Measurements from ENCODE around the gene CCNL2.

CCNL2 gene

DNA sequence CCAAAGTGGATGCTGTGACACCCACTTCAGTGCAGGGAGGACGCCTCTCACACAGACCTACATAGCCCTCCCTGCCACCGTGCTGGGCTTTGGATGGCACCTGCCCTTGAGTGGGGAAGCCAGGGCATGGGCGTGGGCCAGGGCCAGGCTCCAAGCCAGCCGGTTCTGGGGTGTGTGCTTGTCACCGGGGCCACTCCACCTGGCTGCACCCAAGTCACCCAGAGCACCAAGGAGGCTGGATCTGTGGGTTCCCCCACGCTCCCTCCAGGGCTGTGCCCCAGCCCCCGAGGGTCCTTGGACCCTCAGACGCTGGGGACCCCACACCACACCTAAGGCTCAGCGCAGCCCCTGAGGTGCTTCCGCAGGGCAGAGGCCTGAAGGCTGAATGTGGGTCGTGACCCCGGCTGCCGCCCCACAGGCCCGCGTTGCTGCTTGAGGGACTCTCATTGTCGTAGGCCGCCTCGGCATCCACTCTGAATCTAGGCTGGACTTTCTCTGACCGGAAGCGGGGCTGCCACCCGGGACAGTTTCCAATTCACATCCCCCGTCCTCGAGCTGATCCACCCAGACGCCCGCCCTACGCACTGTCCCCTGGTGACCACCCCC, 42.2 kb downstream of the CCNL2 start:
- no peak for DNase-seq (ENCODE audit: low read depth in 2 of 2)

DNA sequence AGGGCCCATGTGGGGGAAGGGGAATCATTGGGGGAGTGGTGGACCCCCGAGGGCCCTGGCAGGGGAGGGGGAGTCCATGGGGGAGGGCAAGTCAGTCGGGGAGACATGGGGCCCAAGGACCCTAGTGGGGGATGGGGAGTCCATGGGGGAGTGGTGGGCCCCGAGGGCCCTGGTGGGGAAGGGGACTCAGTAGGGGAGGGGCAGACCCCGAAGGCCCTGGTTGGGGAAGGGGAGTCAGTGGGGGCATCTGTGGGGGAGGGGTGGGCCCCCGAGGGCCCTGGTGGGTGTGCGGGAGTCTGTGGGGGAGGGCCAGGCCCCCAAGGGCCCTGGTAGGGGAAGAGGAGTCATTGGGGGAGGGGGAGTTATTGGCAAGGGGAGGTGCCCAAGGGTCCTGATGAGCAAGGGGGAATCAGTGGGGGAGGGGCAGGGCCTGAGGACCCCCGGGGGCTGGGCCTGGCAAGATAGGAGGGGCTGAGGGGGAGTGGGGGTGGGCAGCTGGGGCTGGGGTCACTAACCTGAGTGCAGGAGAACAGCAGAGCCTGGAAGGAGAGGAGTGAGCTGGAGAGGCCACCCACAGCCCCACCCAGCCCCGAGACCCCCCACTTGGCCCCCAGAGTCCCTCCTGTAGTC, 42.9 kb downstream of the CCNL2 start:
- DNase-seq (ENCODE audit: low read depth in 2 of 2), result no peak

DNA sequence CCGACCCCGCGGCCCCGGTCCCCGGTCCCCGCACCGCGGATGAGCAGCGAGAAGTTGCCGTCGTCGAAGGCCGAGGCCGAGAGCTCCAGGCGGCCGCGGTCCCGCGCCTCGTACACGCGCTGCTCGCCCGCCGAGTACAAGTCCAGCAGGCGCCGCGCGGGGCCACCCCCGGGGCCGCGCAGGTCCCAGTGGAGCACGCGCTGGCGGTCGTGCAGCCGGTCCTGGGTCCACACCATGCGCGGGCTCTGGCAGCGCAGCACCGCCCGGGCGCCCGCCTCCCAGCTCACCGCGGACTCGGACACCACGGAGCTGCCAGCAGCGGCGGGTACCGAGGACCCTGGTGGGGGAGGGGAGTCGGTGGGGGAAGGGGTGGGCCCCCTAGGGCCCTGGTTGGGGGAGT, 43.7 kb downstream of the CCNL2 start:
- DNase-seq (ENCODE audit: low read depth in 2 of 2), result no peak

DNA sequence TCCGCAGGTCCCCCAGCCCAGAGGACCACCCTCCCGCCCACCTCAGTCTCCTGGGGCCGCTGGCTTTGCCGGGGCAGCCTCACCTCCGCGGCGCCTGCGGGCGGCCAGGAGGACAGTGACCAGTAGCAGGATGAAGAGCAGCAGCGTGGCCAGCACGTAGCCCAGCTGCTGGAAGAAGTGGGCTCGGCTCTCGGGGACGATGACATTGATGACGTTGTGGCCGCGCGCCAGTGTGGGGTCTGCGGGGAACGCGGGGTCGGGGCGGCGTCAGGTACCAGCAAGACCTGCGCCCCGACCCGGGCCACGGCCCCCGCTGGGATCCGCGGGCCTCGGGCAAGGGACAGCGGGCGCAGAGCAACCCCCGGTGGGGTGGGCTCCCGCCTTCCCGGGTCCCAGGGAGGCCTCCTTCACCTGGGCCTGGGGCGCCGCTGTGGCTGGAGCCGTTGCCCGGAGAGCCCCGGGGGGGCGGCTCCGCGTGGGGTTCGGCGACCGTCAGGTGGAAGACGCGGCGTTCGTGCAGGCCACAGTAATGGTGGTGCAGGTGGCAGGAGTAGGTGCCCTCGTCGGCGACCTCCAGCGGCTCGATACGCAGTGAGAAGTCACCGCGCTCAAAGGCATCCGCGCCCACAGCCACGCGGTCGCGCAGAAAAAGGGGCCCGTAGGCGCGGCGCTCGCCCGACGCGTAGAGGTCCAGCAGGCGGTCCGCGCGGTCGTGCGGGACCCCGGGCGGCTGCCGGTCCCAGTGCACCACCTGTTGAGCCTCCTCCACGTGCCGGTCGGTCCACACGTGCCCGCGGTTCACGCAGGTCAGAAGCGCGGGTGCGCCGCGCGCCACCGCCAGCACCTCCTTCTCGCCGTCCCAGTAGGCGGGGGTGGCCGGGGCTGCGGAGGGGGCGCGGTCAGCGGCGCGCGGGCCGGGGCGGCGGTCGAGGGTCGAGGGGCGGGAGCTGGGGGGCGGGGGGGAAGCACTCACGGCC, 44.6 kb downstream of the CCNL2 start:
- DNase-seq (ENCODE audit: low read depth in 2 of 2), result no peak

DNA sequence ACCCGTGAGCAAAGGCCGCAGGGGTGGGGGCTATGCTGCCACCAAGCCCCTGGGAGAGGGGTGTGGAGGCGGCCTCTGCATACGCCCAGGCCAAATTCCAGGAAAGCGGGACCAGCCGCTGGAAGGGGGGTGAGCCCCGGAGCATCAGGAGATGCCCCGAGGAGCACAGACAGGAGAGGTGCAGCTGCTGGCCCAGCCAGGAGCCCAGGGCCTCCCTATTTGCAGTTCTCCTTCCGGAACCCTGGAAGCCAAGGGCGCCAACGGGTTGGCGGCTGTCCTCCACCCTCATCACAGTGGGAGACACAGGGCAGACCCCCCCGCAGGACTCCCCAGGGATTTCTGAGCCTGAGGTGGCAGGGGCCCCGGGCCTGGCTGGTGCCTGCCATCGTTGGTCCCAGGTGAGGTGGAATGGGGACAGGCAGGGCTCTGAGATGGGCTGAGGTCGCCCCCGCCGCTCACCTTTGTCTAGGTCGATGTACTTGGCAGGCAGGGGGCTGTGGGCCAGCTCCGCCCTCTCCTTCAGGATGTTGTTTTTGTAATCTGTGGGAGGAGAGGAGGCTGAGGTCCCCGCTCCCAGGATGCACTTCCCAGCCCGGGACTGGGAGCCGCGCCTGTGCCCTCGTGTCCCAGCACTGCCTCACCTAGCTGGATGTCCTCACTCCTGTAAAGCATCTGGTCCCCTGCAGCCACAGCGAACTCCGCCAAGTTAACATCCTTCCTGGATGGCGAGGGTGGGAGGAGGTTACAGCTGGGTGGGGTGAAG, 45.6 kb downstream of the CCNL2 start:
- no peak for DNase-seq (ENCODE audit: low read depth in 2 of 2)

DNA sequence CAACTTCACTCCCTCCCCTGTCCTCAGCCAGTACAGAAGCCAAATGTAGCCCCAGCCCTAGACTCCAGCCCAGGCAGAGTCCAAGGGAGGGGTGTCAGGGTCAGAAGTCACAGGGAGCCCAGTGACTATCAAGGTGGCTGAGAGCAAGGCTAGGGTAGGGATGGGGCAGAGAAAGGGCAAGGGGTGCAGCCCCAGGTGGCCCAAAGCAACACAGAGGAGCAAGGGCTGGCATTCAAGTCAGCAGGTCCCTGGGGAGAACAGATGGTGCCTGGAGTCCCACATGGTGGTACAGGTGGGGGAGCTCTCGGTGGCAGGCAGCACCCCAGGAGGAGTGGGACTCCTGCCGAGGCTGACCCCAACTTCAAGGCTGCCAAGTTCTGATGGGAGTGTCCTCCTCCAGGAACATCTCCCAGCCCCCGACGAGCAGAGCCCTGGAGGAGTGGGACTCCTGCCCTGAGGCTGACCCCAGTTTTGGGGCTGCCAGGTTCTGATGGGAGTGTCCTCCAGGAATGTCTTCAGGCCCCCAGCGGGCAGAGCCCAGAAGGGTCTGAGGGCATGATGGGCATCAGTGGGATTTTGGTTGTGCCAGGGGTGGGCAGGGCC, 46.2 kb downstream of the CCNL2 start:
- no peak for DNase-seq (ENCODE audit: low read depth in 2 of 2)

DNA sequence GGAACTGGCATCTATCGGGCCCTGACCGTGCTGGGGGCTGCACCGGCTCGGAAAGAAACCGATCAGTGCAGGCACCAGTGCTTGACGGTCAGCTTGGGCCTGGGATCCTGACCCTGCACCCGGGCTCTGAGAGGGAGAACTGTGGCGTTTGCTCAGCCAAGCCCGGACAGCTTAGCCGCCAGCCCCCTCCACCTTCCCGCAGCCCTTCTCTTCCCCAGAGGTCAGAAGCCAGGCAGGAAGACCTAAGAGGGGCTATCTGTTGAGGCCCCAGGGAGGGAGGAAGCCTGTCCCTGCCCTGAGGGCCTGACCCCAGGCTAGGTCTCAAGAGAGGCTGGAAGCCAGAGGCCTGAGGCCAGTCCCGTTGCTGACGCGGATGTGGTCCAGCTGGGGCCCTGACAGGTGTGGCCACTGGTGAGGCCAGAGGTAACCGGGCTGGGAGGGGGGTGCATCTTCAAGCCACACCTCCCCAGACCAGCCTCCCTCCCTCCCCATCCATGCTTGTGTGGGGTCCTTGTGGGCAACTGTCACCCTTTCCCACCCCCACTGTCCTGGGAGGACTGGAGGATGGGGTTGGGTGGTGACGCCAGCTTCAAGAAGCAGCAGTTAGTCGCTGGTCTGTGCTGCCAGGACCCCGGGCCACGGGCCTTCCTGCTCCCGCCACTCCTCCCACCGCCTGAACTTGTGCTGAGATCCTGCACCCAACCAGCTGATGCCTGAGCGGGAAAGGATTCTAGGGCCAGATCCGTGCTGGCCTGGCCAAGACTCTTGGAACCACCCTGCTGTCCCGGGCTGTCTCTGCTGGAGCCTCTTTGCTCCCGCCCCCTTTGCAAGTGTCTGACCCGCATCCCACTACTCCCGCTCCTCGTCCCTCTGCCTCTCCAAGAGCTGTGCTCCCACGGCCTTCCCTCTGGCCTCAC, 47.4 kb downstream of the CCNL2 start:
- no peak for DNase-seq (ENCODE audit: low read depth in 2 of 2)

DNA sequence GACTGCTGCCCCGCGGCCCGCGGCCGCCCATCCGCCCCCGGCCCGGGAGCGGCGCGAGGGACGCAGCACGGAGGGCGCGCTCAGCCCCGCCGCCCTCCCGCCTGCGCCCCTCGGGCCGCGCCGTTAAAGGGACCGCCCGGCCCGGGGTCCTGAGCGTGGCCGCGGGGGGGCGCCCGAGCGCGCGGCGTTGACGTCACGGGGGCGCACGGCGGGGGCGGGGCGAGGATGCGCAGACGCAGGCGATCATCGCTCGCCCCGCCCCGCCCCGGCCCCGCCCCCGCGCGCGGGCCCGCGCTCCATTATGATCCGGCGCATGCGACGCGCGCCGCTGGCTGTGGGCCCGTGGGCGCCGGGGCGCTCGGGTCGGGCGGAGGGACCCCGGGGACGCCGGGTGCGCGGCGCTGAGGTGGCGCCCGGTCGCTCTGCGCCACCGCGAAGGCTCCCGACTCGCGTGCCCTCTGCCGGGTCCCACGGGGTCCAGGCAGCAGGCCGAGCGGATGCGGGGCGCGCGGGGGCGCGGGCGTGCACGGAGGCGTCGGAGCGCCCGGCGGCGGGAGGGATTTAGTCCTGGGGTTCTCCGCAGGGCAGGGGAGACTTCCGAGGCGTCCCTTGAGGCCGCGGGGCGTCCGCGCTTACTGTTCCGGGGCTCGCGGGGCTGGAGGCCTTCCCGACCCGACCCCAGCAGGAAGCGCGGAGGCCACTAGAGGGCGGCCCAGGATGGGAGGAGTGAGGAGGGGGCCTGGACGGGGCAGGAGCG, 49.7 kb downstream of the CCNL2 start, which contains the start of gene DVL1:
TSS of gene DVL1 (minus strand) at position 163 of the 757 bp plus-strand sequence. CDS start 353 bp downstream, outside the sequence.
- peak; percentile 23 to 53 for DNase-seq (ENCODE audit: low read depth in 2 of 2)

DNA sequence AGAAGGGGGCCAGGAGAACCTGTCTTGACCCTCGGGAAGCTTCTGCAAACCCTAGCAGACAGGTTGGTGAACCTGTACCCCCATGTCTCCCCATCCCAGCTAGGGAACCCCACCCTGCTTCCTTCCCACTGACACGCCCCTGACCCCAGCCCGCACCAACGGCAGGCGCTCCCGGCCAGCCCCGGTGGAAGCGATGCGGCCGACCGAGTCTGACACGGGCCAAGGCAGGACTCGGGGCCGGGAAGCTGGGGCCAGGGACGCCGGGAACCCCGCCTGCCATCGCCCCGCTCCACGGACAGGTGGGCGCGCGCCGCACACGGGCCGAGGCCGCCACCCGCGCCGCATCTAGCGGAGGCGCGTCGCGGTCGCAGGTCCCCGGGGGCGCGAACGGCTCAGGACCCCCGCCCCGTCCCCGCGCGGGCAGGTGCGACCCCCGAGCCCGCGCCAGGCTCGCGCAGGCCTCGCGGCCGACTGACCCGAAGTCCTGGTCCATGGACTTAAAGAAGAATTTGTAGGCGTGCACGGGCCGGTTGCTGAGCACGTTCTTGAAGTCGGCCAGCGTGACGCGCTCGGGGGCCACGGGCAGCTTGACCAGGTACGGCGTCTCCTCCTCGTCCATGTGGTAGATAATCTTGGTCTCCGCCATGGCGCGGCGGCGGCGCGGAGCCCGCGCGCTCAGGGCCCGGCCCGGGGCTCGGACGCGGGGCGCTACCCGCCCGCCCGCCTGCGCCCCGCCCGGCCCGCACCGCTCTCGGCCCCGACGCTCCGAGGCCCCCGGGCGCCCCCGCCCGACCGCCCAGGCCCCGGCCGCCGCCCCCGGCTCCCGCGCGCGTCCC, 50.5 kb downstream of the CCNL2 start:
- no peak for DNase-seq (ENCODE audit: low read depth in 2 of 2)

DNA sequence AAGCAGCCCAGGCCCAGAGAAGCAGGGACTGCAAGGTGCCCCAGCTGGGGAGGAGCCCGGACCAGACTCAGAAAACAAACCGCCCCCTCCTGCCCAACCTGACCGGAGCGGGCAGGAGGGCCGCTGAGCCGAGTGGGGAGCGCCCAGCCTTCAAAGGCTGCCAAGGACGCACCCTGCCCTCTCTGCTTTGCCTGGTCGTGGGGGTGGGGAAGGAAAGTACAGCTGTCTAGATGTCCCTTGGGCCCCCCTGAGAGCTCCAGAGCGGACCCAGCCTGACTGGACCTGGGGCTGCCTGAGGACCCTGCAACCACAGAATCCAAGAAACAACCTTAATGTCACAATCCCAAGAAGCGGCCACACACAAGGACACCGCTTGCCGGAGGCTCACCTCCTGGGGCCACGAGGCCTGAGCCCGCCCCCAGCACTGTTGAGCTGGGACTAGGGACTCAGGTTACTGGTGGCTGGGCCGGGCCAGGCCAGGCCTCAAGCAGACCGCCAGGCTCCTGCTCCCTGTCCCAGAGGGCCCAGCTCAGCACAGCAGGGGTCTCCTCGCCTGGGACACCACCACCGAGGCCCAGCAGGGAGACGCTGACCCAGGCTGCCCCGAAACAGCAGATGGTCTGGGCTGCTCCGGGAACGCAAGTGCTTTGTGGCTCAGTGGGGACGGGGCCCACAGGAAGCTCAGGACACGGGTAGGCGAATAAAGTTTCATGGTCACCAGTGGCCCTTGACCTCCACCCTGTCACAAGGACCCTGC, 51.3 kb downstream of the CCNL2 start:
- no peak for DNase-seq (ENCODE audit: low read depth in 2 of 2)

DNA sequence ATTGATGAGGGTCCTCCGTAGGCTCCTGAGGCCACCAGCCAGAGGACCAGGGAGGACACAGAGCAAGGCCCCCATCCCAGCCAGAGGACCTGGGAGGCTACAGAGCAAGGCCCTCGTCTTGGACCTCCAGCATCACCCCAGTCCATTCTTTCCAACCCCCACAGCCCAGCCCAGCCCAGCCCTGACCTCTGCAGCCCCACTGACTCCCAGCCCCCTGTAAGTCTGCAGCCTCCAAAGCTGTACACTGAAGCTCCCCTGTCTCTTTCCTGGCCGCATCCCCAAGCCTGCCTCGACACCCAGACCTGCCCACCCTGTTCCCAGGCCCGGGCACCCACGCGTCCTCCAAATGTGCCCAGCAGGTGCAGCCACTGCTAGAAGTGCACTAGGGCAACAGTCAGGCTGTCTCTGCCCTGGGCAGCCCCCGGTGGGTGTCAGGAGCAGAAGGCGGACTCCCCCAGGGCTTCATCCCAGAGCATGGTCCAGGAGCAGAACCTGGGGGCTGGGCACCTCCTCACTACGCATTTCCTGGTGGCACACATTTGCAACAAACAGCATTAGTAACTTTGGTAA, 52.0 kb downstream of the CCNL2 start:
- DNase-seq (ENCODE audit: low read depth in 2 of 2), result no peak

DNA sequence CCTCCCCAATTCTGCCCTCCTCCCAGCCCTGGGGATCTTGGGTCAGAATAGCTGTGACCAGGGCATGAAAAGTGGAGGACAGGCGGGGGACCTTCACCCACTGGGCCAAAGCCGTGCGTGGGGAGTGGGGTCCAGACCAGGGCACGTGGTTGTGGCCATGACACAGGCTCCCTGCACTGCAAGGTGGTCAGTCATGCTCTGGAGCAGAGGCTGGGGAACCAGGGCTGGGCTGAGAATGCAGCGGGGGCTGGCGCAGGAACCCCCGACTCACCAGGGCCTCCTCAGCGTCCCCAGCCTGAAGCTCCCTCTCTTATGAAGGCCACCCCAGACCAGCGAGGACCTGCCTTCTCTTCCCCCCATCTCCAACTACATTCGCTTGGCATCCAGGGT, 52.6 kb downstream of the CCNL2 start:
- no peak for DNase-seq (ENCODE audit: low read depth in 2 of 2)

DNA sequence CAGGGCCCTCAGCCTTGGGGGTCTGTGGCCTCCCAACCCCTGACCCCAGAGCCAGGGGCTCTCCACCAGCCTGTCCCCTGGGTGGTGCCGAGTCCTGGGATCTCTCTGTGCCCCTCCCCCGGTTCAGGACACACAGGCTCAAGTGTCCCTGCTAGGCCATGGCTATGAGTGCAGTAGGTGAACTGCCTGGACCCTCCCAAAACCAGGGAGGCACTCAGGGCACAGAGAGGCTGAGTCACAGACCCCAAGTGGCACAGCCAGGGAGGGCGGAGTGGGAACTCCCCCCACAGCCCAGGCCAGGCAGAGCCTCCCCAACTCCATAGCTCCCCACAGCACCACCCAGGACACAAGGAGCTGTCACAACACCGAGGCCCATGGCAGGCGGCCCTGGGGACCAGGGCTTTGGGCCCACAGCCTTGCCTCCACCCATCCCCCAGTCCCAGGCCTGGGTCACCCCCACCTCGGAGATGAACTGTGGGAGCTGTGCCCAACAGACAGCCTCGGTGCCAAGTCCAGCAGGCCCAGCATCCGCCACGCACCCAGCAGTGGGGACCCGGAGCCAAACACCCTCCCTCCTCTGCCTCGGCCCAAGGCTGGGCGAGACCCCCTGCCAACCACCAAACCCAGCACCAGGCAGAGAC, 53.2 kb downstream of the CCNL2 start:
- DNase-seq (ENCODE audit: low read depth in 2 of 2), result no peak

DNA sequence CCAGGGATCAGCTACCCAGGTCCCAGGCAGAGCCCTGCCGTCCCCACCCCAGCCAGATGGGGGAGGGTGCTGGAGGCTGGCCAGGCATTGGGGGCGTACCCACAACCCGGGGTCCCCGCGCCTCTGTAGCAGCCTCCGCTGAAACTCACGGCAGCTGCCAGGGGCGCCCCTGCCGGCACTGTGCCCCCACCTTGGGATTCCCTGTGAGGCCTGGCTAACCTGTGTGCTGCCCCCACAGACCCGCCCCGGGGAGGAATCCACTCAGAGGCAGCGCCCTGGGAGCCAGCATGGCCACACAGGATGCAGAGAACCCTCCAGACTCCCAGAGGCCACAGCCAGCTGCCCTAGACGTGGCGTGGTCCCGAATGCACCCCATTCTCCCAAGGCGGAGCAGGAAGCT, 53.8 kb downstream of the CCNL2 start:
- DNase-seq (ENCODE audit: low read depth in 2 of 2), result no peak

DNA sequence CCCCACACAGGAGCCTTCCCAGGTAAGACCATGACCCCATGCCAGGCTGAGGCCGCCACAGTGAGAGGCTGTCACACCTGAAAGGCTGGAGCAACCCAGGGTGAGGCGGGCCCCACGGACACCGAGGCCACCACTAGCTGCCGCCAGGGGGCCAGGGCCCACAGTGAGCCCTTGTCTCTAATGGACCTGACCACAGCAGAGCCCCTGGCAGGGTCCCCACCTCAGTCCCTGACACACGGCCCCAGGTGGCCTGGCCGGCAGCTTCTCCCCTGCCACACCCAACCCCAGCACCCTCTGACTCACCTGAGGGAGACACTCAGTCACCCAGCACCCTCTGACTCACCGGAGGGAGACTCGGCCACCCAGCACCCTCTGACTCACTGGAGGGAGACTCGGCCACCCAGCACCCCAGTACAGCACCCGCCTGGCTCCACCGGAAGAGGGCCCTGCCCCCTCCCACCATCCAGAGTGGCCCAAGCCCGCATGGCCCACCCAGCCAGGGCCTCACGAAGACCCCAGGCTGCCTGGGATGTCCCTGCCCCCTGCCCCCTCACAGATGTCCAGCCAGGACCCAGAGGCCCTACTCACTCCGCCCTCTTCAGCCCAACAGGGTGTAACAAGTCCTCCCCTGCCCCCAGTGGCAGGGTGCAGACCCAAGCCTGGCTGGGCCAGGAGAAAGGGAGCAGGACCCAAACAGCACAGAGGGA, 54.3 kb downstream of the CCNL2 start:
- no peak for DNase-seq (ENCODE audit: low read depth in 2 of 2)

DNA sequence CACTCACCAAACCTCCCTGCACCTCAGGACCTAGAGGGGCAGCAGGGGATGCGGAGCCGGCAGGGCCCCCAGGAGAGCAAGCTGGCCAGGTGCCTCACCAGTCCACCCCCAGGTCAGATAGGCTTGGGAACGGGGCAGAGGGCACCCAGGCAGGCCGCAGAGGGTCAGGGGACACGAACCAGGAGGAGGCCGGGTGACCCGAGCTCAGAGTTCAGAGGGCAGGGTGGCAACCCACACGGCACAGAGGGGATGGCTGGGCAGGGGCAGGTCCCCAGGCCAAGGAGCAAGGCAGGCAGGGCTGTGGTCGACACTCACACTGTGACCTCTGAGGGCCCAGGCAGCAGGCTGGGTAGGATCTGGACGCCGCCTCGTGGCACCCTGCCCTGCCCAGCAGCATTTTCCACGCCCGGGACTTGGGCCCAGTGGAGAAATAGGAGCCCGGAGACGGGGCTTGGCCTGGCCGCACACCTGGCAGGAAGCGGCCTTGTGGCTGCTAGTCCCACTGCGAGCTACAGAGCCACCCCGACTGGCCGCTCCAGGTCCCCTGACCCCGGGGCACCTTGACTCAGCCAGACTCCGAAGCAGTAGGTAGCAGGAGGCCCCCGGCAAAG, 55.2 kb downstream of the CCNL2 start:
- DNase-seq (ENCODE audit: low read depth in 2 of 2), result no peak
